ENCODE data around the gene NCOR1. TPM values are rescaled to one million over a fixed set of nuclear protein-coding genes. Genes with fewer than 3 reads are reported as not detected.

NCOR1 gene
- total and polyA plus RNA-seq, 9 of the 15 experiments (the other 6 are each of a cell fraction or from before 2014, with no cell fraction given), result 20.2 to 66.5 (median 50.9) TPM

DNA sequence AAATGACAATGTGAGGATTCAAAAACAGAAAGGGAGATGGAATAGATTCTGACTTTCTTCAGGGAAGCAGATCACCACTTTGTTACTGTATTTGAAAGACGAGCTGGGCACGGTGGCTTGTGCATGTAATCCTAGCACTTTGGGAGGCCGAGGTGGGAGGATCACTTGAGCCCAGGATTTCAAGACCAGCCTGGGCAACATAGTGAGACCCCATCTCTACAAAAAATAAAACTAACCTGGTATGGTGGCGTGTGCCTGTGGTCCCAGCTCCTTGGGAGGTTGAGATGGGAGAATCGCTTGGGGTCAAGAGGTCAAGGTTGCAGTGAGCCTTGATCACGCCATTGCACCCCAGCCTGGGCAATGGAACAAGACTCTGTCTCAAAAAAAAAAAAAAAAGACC lies 35.7 kb upstream of the NCOR1 start (continued):
- TF ChIP-seq, protein P1, sequence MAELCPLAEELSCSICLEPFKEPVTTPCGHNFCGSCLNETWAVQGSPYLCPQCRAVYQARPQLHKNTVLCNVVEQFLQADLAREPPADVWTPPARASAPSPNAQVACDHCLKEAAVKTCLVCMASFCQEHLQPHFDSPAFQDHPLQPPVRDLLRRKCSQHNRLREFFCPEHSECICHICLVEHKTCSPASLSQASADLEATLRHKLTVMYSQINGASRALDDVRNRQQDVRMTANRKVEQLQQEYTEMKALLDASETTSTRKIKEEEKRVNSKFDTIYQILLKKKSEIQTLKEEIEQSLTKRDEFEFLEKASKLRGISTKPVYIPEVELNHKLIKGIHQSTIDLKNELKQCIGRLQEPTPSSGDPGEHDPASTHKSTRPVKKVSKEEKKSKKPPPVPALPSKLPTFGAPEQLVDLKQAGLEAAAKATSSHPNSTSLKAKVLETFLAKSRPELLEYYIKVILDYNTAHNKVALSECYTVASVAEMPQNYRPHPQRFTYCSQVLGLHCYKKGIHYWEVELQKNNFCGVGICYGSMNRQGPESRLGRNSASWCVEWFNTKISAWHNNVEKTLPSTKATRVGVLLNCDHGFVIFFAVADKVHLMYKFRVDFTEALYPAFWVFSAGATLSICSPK (IDR thresholded peaks at IDR 0.05; ENCODE audit: borderline replicate concordance), result no peak

DNA sequence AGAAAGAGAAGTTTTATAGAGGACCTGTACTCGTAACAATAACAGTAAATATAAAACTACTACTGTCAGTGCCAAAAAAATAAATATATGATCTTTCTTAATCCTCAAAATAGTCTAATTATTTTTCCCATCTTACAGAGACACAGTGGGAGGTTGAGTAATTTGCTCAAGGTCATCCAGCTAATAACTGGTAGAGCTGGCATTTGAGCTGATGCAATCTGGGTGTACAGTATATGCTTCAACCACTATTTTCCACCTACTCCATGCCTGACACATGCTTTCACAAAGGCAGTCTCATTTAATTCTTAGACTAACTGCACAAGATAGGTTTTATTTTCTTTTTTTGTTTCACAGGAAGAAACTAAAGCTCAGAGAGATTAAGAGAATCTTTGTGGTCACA lies 35.3 kb upstream of the NCOR1 start:
- Histone ChIP-seq H4K20me1 (replicated peaks; ENCODE audit: control insufficient read depth, insufficient read depth, low read length) (no peaks in the 10 kb centered on the region), H3K9ac (ENCODE audit: insufficient read depth in 1 of 2, low read depth in 2 of 2, low read length in 2 of 2) (no peak overlapping the region), H3K9me1 (ENCODE audit: control insufficient read depth, insufficient read depth, low read length) (no peaks in the 10 kb centered on the region), H3K4me3 (no peak overlapping the region), H3K27me3 (ENCODE audit: control insufficient read depth in 2 of 2, insufficient read depth in 2 of 2, low read length in 2 of 2) (no peaks in the 10 kb centered on the region), H3K27ac (ENCODE audit: extremely low read depth, low read depth, low read length) (no peak overlapping the region), H3K79me2 (ENCODE audit: control insufficient read depth, insufficient read depth, low read length) (no peaks in the 10 kb centered on the region), H3K4me1 (replicated peaks in 1 of 2; ENCODE audit: control insufficient read depth in 2 of 2, insufficient read depth in 2 of 2, low read length in 2 of 2) (no peaks in the 10 kb centered on the region; a peak in 2 of 5 replicates), H3K36me3 (ENCODE audit: control insufficient read depth, insufficient read depth, low read length) (no peaks in the 10 kb centered on the region), H3K4me2 (ENCODE audit: insufficient read depth, low read length) (no peak overlapping the region), H3K9me3 (replicated peaks; ENCODE audit: control insufficient read depth, insufficient read depth, low read depth, low read length) (no peaks in the 10 kb centered on the region), H2AFZ (ENCODE audit: low read depth, low read length) (no peak overlapping the region)
- intact Hi-C loops (cut with micrococcal nuclease) (no loop called here), in situ Hi-C loops (cut with MboI) (no loop called here)
- BruUV-seq (replicated peaks), result no TSS peak
- ChIA-PET POLR2A (interaction anchor here (1.1 to 1.4 kb wide), 2 partner anchors 10 to 35 kb away, joined by 3 to 8 read pairs; no protein-coding TSS in a partner anchor), CTCF (ENCODE audit: low intra/inter-chr PET ratio) (no interaction called here)
- FAIRE-seq, result no peak
- 90% methylated on average over 1 of the region's 1 CpG for WGBS (ENCODE audit: insufficient coverage, low coverage, missing lambda C conversion rate)
- TF ChIP-seq, protein P2, sequence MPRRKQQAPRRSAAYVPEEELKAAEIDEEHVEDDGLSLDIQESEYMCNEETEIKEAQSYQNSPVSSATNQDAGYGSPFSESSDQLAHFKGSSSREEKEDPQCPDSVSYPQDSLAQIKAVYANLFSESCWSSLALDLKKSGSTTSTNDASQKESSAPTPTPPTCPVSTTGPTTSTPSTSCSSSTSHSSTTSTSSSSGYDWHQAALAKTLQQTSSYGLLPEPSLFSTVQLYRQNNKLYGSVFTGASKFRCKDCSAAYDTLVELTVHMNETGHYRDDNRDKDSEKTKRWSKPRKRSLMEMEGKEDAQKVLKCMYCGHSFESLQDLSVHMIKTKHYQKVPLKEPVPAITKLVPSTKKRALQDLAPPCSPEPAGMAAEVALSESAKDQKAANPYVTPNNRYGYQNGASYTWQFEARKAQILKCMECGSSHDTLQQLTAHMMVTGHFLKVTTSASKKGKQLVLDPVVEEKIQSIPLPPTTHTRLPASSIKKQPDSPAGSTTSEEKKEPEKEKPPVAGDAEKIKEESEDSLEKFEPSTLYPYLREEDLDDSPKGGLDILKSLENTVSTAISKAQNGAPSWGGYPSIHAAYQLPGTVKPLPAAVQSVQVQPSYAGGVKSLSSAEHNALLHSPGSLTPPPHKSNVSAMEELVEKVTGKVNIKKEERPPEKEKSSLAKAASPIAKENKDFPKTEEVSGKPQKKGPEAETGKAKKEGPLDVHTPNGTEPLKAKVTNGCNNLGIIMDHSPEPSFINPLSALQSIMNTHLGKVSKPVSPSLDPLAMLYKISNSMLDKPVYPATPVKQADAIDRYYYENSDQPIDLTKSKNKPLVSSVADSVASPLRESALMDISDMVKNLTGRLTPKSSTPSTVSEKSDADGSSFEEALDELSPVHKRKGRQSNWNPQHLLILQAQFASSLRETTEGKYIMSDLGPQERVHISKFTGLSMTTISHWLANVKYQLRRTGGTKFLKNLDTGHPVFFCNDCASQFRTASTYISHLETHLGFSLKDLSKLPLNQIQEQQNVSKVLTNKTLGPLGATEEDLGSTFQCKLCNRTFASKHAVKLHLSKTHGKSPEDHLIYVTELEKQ (CRISPR knock-in tag; IDR thresholded peaks at IDR 0.05), result no peak
- no peak for TF ChIP-seq ZNF583 (CRISPR knock-in tag; IDR thresholded peaks at IDR 0.05)
- no peak for TF ChIP-seq TFAM (CRISPR knock-in tag; conservative IDR thresholded peaks at IDR 0.05)
- no peak for TF ChIP-seq KAT7 (CRISPR knock-in tag; IDR thresholded peaks at IDR 0.05; ENCODE audit: borderline replicate concordance)
- TF ChIP-seq, protein P3, sequence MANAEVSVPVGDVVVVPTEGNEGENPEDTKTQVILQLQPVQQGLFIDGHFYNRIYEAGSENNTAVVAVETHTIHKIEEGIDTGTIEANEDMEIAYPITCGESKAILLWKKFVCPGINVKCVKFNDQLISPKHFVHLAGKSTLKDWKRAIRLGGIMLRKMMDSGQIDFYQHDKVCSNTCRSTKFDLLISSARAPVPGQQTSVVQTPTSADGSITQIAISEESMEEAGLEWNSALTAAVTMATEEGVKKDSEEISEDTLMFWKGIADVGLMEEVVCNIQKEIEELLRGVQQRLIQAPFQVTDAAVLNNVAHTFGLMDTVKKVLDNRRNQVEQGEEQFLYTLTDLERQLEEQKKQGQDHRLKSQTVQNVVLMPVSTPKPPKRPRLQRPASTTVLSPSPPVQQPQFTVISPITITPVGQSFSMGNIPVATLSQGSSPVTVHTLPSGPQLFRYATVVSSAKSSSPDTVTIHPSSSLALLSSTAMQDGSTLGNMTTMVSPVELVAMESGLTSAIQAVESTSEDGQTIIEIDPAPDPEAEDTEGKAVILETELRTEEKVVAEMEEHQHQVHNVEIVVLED (CRISPR knock-in tag; IDR thresholded peaks at IDR 0.05), result no peak
- no peak for TF ChIP-seq ZNF589 (CRISPR knock-in tag; IDR thresholded peaks at IDR 0.05; ENCODE audit: low read depth)
- TF ChIP-seq HDAC6 (IDR thresholded peaks at IDR 0.05; ENCODE audit: low read depth, low read length), result no peak
- TF ChIP-seq U2AF2 (optimal IDR thresholded peaks at IDR 0.05; ENCODE audit: low read depth, low read length), result no peak
- TF ChIP-seq COPS2 (conservative IDR thresholded peaks at IDR 0.05), result no peak
- TF ChIP-seq ZNF311 (CRISPR knock-in tag; IDR thresholded peaks at IDR 0.05), result no peak
- no peak for TF ChIP-seq RBFOX2 (IDR thresholded peaks at IDR 0.05; ENCODE audit: low read depth, low read length)
- TF ChIP-seq POLR2B (IDR thresholded peaks at IDR 0.05; ENCODE audit: low read depth, partially characterized antibody), result no peak
- no peak for DNase-seq (ENCODE audit: extremely low read depth in 1 of 4, low spot score in 3 of 4)
- no peak for ATAC-seq
